Measurements from ENCODE around the gene TIPIN.

DNA sequence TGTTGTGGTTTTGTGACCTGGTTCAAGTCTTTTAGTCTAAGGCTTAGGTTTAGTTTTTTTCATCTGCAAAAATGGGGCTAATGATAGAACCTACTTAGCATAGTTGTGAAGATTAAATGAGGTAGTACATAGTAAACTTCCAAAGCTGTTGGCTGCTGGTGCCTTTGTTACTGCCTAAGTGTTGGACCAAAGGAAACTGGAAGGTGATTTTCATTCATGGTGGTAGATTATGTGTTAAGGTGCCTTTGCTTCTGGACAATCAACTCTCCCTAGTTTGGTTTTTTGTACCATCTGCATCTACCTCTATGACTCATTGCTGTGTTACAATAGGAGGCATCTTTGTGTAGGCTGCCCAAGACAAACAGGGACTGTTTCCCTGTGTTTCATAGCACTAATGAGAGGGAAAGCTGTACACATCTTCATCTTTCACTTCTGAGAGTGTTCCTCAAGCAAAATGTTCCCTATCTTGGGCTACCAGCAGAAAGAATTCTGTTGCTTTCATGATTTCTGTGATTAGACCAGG is 33.4 kb upstream of the TIPIN start:
- TF ChIP-seq POLR2AphosphoS5 (IDR thresholded peaks at IDR 0.05; ENCODE audit: low read depth, low read length) (no peak), TCF7L2 (IDR thresholded peaks at IDR 0.05; ENCODE audit: low read depth, low read length) (no peak), SIN3A (IDR thresholded peaks at IDR 0.05; ENCODE audit: borderline replicate concordance, insufficient read depth, low read depth, low read length) (no peak)
- TF ChIP-seq, protein P1, sequence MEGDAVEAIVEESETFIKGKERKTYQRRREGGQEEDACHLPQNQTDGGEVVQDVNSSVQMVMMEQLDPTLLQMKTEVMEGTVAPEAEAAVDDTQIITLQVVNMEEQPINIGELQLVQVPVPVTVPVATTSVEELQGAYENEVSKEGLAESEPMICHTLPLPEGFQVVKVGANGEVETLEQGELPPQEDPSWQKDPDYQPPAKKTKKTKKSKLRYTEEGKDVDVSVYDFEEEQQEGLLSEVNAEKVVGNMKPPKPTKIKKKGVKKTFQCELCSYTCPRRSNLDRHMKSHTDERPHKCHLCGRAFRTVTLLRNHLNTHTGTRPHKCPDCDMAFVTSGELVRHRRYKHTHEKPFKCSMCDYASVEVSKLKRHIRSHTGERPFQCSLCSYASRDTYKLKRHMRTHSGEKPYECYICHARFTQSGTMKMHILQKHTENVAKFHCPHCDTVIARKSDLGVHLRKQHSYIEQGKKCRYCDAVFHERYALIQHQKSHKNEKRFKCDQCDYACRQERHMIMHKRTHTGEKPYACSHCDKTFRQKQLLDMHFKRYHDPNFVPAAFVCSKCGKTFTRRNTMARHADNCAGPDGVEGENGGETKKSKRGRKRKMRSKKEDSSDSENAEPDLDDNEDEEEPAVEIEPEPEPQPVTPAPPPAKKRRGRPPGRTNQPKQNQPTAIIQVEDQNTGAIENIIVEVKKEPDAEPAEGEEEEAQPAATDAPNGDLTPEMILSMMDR (IDR thresholded peaks at IDR 0.05) = no peak
- TF ChIP-seq, protein P2, sequence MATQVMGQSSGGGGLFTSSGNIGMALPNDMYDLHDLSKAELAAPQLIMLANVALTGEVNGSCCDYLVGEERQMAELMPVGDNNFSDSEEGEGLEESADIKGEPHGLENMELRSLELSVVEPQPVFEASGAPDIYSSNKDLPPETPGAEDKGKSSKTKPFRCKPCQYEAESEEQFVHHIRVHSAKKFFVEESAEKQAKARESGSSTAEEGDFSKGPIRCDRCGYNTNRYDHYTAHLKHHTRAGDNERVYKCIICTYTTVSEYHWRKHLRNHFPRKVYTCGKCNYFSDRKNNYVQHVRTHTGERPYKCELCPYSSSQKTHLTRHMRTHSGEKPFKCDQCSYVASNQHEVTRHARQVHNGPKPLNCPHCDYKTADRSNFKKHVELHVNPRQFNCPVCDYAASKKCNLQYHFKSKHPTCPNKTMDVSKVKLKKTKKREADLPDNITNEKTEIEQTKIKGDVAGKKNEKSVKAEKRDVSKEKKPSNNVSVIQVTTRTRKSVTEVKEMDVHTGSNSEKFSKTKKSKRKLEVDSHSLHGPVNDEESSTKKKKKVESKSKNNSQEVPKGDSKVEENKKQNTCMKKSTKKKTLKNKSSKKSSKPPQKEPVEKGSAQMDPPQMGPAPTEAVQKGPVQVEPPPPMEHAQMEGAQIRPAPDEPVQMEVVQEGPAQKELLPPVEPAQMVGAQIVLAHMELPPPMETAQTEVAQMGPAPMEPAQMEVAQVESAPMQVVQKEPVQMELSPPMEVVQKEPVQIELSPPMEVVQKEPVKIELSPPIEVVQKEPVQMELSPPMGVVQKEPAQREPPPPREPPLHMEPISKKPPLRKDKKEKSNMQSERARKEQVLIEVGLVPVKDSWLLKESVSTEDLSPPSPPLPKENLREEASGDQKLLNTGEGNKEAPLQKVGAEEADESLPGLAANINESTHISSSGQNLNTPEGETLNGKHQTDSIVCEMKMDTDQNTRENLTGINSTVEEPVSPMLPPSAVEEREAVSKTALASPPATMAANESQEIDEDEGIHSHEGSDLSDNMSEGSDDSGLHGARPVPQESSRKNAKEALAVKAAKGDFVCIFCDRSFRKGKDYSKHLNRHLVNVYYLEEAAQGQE (IDR thresholded peaks at IDR 0.05; ENCODE audit: insufficient read depth in 1 of 2, low read depth in 2 of 2, low read length in 1 of 2) = no peak
